Activated naive CD4-positive, alpha-beta T cell treated with anti-CD3 and anti-CD28 coated beads, Interleukin-2, amount 50 U/mL, for 16 hours (primary cell): Measurements from ENCODE around the gene PPP4R1.
A peak's percentile ranks its signal among the peaks of the same experiment; 100 is the strongest.
"Not testable (repeated sequence)": the region's sequence is repeated elsewhere in the genome, so short reads cannot be mapped to it uniquely, and the experiment has no call there.

Experiments
- DNase-seq: peaks from one replicate; pipeline ENCODE4 v3.0.0-alpha.2; 2020

Gene PPP4R1

GRCh38 chr18:9629709-9630108, 15.3 kb upstream of the PPP4R1 start:
- no peak for DNase-seq

GRCh38 chr18:9628984-9629383, 14.6 kb upstream of the PPP4R1 start:
- no peak for DNase-seq

DNA sequence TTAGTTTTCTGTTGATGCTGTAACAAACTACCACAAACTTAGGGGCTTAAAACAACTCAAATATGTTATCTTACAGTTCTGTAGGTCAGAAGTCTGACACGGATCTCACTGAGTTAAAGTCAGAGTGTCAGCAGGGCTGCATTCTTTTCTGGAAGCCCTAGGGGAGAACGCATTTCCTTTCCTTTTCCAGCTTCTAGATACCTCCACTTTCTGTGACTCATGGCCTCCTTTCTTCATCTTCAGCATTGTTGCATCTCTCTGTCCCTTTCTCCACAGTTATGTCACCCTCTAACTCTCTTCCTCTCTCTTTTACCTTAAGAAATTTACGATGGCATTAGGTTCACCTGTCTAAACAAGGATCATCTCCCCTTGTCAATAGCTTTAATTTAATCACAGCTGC, 13.3 kb upstream of the PPP4R1 start:
- no peak for DNase-seq

DNA sequence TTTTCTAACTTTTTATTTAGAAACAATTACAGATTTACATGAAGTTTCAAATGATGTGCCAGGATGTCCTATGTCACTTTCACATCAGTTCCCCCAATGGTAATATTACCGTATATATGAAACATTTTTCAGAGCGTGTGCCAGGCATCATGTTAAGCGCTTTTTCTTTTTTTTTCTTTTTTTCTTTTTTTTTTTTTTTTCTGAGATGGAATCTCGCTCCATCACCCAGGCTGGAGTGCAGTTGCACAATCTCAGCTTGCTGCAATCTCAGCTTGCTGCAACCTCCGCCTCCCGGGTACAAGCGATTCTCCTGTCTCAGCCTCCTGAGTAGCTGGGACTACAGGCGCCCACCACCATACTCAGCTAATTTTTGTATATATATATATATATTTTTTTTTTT, 5.6 kb upstream of the PPP4R1 start:
- no peak for DNase-seq

GRCh38 chr18:9619545-9619944, 5.2 kb upstream of the PPP4R1 start:
- DNase-seq: no peak

DNA sequence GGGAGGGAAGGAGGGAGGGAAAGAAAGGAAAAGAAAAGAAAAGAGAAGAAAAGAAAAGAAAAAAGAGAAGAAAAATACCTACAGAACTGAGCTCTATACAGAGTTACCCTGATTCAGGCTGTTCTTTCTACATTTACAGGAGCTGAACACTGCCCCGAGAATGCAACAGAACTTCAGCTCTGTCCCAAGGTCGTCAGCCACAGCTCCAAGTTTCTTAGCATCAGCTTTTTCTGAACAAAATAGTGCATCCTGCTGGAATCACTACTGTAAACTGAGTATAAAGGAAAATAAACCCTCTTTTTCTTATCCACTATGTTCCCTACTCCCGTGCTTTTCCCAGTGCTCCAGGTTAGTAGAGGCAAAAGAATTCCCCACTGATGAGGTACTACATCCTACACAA, 4.7 kb upstream of the PPP4R1 start:
- no peak for DNase-seq

GRCh38 chr18:9617006-9617542, 2.7 kb upstream of the PPP4R1 start:
- no peak for DNase-seq

GRCh38 chr18:9616049-9616448, 1.7 kb upstream of the PPP4R1 start:
- DNase-seq: no peak

- DNase-seq: no peak
Observed at GRCh38 chr18:9615280-9615797, 980 bp upstream of the PPP4R1 start.

- DNase-seq: peak; percentile 37
Observed at GRCh38 chr18:9613550-9614400, 584 bp downstream of the PPP4R1 start.

GRCh38 chr18:9612977-9613376, 1.4 kb downstream of the PPP4R1 start:
- DNase-seq: no peak

- DNase-seq: peak; percentile 22
Observed at GRCh38 chr18:9612215-9612830, 2.0 kb downstream of the PPP4R1 start.

GRCh38 chr18:9609190-9609589, 5.2 kb downstream of the PPP4R1 start:
- DNase-seq: no peak

GRCh38 chr18:9608728-9609127, 5.6 kb downstream of the PPP4R1 start:
- no peak for DNase-seq

GRCh38 chr18:9608298-9608697, 6.1 kb downstream of the PPP4R1 start:
- no peak for DNase-seq

- DNase-seq: not testable (repeated sequence)
Observed at GRCh38 chr18:9607111-9607510, 7.2 kb downstream of the PPP4R1 start.

DNA sequence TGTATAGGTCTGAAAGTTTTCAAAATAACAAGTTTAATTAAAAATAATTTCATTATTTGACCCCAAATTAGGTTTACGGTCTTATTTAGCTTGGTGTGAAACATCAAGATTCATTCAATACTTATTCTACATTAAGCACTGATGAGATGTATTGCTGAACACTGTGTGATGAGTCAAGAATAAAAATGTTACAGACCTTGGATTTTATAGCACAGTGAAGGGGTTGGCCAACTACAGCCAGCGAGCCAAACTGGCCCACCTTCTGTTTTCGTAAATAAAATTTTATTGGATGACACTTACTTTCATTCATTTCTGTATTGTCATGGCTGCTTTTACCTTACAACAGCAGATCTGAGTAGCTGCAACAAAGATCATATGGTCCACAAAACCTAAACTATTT, 8.3 kb downstream of the PPP4R1 start:
- no peak for DNase-seq

GRCh38 chr18:9604348-9604747, 10.0 kb downstream of the PPP4R1 start:
- no peak for DNase-seq

GRCh38 chr18:9599328-9599727, 15.0 kb downstream of the PPP4R1 start:
- no peak for DNase-seq

GRCh38 chr18:9597609-9598008, 16.8 kb downstream of the PPP4R1 start:
- no peak for DNase-seq

GRCh38 chr18:9596843-9597526, 17.4 kb downstream of the PPP4R1 start:
- no peak for DNase-seq

- DNase-seq: no peak
Observed at GRCh38 chr18:9596226-9596625, 18.1 kb downstream of the PPP4R1 start.

DNA sequence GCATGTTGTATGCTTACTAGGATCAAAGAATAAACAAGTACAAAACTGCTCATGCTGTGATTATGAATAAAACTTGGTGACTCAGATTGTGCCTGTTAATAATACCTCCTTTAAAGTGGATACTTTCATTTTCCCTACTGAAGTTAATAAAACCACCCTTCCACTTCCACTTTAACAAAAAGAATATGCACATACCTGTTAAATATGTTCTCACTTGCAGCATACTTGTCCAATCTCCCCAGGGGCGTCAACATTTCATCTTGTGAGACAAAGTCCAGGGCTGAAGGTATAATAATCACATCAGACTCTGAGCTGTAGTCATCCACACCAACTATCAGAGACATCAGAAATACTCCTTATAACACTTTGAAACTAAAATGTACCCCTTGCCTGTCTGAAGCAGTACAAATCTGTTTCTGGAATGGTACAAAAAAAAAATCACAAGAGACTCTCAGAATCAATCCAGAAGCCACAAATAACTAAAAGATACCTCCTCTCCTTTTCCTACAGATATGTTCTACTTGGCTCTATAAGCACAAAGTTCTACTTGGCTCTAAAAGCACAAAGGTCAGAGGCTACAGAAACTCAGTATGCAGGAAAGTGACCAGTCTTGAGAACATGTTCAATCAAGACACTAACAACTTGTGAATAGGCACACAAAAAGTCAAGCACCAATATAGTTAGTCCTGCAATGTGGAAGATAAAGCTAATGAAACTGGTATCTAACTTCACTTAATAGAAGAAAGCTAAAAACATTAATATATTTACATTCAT, 19.3 kb downstream of the PPP4R1 start:
- no peak for DNase-seq
